ENCODE results near the gene RAP1GAP2. TPM values are rescaled to one million over a fixed set of nuclear protein-coding genes. Genes with fewer than 3 reads are reported as not detected.

Gene RAP1GAP2
- polyA plus RNA-seq, 3 donors: 1.5 to 48.4 (median 6.1) TPM

DNA sequence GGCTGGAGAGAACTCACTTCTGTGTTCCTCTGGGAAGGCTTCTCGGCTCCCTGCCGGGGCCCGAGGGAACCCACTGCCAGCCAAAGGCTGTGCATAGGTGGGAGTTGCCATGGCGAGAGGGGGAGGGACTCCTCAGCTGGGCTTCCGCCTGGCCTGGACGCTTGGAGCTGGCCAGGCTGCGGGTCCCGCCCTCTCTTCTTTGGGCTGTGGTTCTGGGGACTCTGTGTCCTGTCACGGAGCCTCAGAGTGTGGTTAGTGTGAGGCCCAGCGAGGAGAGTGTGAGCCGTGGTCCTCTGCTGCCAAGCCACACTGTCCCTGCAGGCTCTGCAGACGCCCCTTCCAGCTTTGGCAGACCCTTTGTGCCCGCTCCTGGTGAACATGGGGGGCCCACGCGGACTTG, 144.1 kb downstream of the RAP1GAP2 start:
- peaks cover 98% of the 10 kb centered on the region for H4K20me1 ChIP-seq (ENCODE audit: insufficient read depth, low read length)
- TF ChIP-seq, protein P1, sequence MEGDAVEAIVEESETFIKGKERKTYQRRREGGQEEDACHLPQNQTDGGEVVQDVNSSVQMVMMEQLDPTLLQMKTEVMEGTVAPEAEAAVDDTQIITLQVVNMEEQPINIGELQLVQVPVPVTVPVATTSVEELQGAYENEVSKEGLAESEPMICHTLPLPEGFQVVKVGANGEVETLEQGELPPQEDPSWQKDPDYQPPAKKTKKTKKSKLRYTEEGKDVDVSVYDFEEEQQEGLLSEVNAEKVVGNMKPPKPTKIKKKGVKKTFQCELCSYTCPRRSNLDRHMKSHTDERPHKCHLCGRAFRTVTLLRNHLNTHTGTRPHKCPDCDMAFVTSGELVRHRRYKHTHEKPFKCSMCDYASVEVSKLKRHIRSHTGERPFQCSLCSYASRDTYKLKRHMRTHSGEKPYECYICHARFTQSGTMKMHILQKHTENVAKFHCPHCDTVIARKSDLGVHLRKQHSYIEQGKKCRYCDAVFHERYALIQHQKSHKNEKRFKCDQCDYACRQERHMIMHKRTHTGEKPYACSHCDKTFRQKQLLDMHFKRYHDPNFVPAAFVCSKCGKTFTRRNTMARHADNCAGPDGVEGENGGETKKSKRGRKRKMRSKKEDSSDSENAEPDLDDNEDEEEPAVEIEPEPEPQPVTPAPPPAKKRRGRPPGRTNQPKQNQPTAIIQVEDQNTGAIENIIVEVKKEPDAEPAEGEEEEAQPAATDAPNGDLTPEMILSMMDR (IDR thresholded peaks at IDR 0.05): no peak
- H3K9ac ChIP-seq (ENCODE audit: insufficient read depth, low read length, poor library complexity, severe bottlenecking): no peak overlapping the region
- H2AFZ ChIP-seq (ENCODE audit: insufficient read depth, low read depth, low read length, poor library complexity, severe bottlenecking): no peak overlapping the region
- peaks cover 12 to 18% of the 10 kb centered on the region in 2 donors for H3K36me3 ChIP-seq (replicated peaks in 1 of 2; ENCODE audit: control insufficient read depth in 1 of 2, insufficient read depth in 2 of 2, low read length in 2 of 2)
- H3K4me3 ChIP-seq (replicated peaks in 1 of 3; ENCODE audit: low read depth in 2 of 3, low read length in 3 of 3): no peak overlapping the region
- peak overlapping the region in 1 of 2 donors; percentile 28 for H3K27ac ChIP-seq (ENCODE audit: low read depth in 1 of 2, low read length in 2 of 2)
- intact Hi-C loops (cut with micrococcal nuclease): loop anchor here in 1 of 2 donors (10.0 kb wide), 1 partner anchor 96 kb away; no protein-coding TSS in a partner anchor
- H3K36me3 Mint-ChIP-seq: peaks cover 30 to 48% of the 10 kb centered on the region in 2 donors
- H3K27me3 ChIP-seq (ENCODE audit: control insufficient read depth in 2 of 2, insufficient read depth in 2 of 2, low read length in 2 of 2): no peaks in the 10 kb centered on the region
- H3K4me1 ChIP-seq (ENCODE audit: control insufficient read depth in 1 of 2, insufficient read depth in 2 of 2, low read length in 2 of 2): peaks cover 20 to 37% of the 10 kb centered on the region in 2 donors
- H3K4me3 Mint-ChIP-seq: no peak overlapping the region
- peaks cover 0 to 3% (median 1%) of the 10 kb centered on the region in 3 donors for H3K27me3 Mint-ChIP-seq (ENCODE audit: low read depth in 3 of 3)
- WGBS (ENCODE audit: insufficient coverage): 93% methylated on average over 13 of the region's 15 CpGs
- no peak overlapping the region for H3K4me2 ChIP-seq (replicated peaks; ENCODE audit: extremely low read depth, low read length, poor library complexity, severe bottlenecking)
- peak overlapping the region in 2 of 7 donors; percentile 19 to 31 for H3K27ac Mint-ChIP-seq
- H3K9me3 Mint-ChIP-seq: peaks cover 0 to 1% (median 0%) of the 10 kb centered on the region in 7 donors
- peaks cover 43% of the 10 kb centered on the region for H3K4me1 Mint-ChIP-seq
- no peaks in the 10 kb centered on the region for H3K9me3 ChIP-seq (replicated peaks in 1 of 2; ENCODE audit: control insufficient read depth in 1 of 2, insufficient read depth in 1 of 2, low read length in 2 of 2)
- peaks cover 17% of the 10 kb centered on the region for H3K79me2 ChIP-seq (ENCODE audit: insufficient read depth, low read length)
- no peak for DNase-seq

DNA sequence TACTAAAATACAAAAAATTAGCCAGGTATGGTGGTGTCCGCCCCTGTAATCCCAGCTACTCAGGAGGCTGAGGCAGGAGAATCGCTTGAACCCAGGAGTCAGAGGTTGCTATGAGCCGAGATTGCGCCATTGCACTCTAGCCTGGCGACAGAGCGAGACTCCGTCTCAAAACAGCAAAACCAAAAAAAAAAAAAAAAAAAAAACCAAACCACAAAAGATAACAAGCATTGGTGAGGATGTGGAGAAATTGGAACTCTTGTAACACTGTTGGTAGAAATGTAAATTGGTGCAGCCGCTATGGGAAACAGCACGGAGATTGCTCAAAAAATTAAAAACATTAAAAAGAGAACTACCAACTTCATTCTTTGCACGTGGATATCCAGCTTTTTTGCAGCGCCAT, 147.7 kb downstream of the RAP1GAP2 start:
- Histone ChIP-seq H3K9ac (ENCODE audit: insufficient read depth, low read length, poor library complexity, severe bottlenecking) (no peak overlapping the region), H3K36me3 (replicated peaks in 1 of 2; ENCODE audit: control insufficient read depth in 1 of 2, insufficient read depth in 2 of 2, low read length in 2 of 2) (peaks cover 11 to 16% of the 10 kb centered on the region in 2 donors), H2AFZ (ENCODE audit: insufficient read depth, low read depth, low read length, poor library complexity, severe bottlenecking) (no peak overlapping the region), H3K9me3 (replicated peaks in 1 of 2; ENCODE audit: control insufficient read depth in 1 of 2, insufficient read depth in 1 of 2, low read length in 2 of 2) (no peaks in the 10 kb centered on the region), H4K20me1 (ENCODE audit: insufficient read depth, low read length) (peaks cover 98% of the 10 kb centered on the region), H3K79me2 (ENCODE audit: insufficient read depth, low read length) (peaks cover 34% of the 10 kb centered on the region), H3K4me1 (ENCODE audit: control insufficient read depth in 1 of 2, insufficient read depth in 2 of 2, low read length in 2 of 2) (peaks cover 20 to 37% of the 10 kb centered on the region in 2 donors), H3K4me3 (replicated peaks in 1 of 3; ENCODE audit: low read depth in 2 of 3, low read length in 3 of 3) (peak overlapping the region in 1 of 3 experiments; percentile 6), H3K27ac (ENCODE audit: low read depth in 1 of 2, low read length in 2 of 2) (peak overlapping the region; percentile 46 to 58), H3K27me3 (ENCODE audit: control insufficient read depth in 2 of 2, insufficient read depth in 2 of 2, low read length in 2 of 2) (no peaks in the 10 kb centered on the region), H3K4me2 (replicated peaks; ENCODE audit: extremely low read depth, low read length, poor library complexity, severe bottlenecking) (peak overlapping the region; percentile 17)
- 12% methylated on average over 5 of the region's 11 CpGs for WGBS (ENCODE audit: insufficient coverage)
- peak; percentile 16 to 24 (median 24) for DNase-seq
- intact Hi-C loops (cut with micrococcal nuclease): loop anchor here in 1 of 2 donors (10.0 kb wide), 1 partner anchor 99 kb away; no protein-coding TSS in a partner anchor
- Mint-ChIP-seq H3K4me3 (peak overlapping the region in 1 of 2 donors; percentile 46), H3K4me1 (peaks cover 39% of the 10 kb centered on the region), H3K36me3 (peaks cover 24 to 53% of the 10 kb centered on the region in 2 donors), H3K27ac (peak overlapping the region; percentile 64 to 90 (median 75)), H3K9me3 (peaks cover 0 to 1% (median 0%) of the 10 kb centered on the region in 7 donors), H3K27me3 (ENCODE audit: low read depth in 3 of 3) (peaks cover 0 to 5% (median 0%) of the 10 kb centered on the region in 3 donors)
- TF ChIP-seq, protein P1 (IDR thresholded peaks at IDR 0.05): no peak

All from CD14-positive monocyte (primary cell).